GM10266 (cell line): ENCODE data around the gene USP25.

Experiments
- DNase-seq: peaks from one replicate; pipeline ENCODE4 v3.0.0; 2012; ENCODE audit errors: extremely low spot score
- TF ChIP-seq, protein P1 (sequence below): IDR thresholded peaks from 2 replicates; pipeline ENCODE4 v1.5.1; 2012; ENCODE audit warnings: mild to moderate bottlenecking, low read depth; ENCODE audit not compliant: control insufficient read depth, insufficient read depth; ENCODE audit errors: missing control alignments

USP25 gene

DNA sequence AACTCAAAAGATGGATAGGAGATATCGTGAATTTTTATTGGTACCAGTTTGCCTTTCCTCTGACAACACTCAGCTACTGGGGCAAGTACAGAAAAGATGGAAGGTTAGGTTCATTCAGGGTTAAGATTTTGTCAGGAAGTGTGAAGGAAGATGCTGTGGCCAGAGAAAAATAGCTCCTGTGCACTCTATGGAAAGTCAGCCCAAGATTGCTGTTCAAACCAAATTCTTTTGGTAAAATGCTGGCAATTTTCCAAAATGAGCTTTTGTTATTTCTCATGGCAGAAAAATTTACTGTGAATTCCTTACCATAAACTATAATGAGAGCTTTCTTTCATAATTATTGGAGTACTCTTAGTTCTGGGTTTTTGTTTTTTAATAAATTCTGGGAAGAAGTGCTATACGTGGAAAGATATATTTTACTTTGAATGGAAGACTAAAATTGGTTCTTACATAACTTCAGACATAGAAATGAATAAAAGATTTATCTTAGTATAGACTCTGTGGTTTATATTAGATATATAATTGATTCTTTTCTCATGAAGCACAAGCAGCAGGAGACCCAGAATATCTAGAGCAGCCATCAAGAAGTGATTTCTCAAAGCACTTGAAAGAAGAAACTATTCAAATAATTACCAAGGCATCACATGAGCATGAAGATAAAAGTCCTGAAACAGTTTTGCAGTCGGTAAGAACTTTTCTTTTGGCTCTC lies 112.2 kb downstream of the USP25 start:
- TF ChIP-seq, protein P1, sequence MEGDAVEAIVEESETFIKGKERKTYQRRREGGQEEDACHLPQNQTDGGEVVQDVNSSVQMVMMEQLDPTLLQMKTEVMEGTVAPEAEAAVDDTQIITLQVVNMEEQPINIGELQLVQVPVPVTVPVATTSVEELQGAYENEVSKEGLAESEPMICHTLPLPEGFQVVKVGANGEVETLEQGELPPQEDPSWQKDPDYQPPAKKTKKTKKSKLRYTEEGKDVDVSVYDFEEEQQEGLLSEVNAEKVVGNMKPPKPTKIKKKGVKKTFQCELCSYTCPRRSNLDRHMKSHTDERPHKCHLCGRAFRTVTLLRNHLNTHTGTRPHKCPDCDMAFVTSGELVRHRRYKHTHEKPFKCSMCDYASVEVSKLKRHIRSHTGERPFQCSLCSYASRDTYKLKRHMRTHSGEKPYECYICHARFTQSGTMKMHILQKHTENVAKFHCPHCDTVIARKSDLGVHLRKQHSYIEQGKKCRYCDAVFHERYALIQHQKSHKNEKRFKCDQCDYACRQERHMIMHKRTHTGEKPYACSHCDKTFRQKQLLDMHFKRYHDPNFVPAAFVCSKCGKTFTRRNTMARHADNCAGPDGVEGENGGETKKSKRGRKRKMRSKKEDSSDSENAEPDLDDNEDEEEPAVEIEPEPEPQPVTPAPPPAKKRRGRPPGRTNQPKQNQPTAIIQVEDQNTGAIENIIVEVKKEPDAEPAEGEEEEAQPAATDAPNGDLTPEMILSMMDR = no peak
- no peak for DNase-seq

DNA sequence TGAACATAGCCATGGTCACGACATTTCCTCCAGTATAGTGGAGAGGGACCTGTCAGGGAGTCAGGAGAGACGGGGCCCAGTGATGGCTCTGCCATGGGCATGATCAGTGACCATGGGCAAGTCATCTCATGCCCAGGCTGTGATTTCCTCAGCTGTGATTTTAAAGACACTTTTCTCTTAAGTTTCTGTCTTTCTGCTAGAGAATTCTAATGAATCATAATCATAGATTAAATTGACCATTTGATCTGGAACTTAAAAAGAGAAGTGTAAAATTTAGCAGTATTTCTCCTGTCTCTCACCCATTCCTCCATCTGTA lies 112.7 kb downstream of the USP25 start:
- no peak for DNase-seq
- TF ChIP-seq, protein P1 = no peak

DNA sequence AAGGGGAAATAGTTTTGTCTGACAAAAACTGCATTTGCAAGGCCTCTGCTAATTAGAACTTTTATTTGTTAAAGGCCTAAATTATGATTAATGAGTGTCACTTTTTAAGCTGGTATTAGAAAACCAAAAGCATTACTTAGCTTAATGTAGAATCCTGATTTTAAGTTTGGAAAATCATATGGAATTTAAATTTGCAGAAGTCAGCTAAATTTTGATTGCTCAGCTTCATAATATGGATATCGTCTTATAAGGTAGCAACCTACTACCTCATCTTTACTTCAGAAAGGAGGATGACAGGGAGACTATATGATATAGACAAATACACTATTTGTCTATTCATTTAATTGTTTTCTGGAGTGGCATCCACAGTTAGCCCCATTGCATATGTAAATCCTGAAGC lies 114.0 kb downstream of the USP25 start:
- DNase-seq = no peak
- TF ChIP-seq, protein P1 = no peak

DNA sequence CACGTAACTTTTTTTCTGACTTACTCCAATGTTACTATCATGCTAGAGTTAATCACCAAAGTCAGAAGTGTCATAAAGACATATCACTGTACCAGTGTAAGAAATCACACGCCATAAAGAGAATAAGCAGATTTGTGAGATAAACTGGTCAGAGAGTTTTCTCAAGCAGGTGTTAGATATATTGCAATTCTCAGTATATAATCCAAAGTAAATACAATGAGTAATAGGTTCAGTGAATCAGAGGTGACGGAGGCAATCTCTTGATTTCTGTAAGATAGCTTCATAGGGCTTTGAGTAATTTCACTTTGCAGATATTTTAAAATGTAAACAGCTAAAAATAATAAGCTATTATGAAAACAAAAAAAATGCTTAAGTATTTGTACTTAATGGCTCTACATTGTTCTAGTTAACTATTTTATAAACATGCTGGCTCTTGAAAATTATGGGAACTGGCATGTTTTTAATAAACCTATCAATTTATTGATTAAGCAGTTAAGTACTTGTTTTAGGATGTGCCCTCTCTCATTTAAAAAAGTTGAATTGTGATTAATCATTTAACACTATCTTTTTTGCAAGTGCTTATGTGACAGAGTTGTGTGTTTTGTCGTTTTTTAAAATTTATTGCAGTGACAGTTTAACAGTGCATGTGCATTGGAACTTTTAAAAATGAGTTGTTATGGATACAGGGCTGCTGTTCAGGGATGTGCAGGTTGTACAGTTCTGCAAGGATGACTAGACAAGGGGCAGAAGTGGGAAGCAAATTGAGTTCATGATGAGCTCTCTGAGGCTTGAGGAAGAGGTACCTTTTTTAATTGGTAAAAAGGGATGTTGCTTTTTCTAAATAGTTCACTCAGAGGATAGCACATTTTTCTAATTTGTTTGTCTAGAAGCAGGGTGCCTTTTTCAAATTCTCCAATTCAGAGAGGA lies 119.1 kb downstream of the USP25 start:
- no peak for DNase-seq
- TF ChIP-seq, protein P1 = no peak

DNA sequence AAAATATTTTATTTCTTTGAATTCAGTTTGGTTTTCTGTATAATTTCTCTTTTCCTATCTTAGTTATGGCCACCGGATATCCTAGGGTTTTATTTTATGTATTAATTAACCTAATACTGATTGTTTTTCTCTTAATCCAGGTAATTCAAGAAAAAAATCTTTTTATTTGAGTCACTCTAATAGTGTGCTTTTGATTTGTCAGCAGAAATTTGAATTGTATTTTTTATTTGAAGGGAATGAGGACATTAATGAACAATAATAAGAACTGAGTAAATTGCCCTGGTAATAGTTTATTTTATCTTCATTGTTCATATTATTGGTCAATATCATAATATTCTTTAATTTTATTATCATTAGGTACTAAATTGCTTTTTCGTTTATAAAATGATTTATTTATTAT lies 120.1 kb downstream of the USP25 start:
- no peak for DNase-seq
- TF ChIP-seq, protein P1 = no peak

DNA sequence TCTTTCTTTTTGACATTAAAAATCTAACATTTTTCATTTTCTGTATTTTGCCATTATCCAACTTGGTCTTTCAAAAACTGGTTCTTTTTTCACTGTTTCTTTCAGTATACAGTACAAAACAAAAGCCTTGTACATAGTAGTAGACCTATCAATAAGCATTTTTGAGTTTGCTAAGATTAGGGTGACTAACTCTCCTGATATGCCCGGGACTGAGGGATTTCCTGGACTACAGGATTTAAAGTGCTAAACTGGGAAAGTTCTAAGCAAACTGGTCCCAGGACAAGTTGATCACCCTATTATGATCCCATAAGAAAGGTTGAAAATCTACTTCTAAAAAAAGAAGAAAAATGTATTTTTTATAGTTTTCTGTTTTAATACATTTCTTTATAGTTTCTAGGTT lies 120.9 kb downstream of the USP25 start:
- TF ChIP-seq, protein P1 = no peak
- DNase-seq = no peak

DNA sequence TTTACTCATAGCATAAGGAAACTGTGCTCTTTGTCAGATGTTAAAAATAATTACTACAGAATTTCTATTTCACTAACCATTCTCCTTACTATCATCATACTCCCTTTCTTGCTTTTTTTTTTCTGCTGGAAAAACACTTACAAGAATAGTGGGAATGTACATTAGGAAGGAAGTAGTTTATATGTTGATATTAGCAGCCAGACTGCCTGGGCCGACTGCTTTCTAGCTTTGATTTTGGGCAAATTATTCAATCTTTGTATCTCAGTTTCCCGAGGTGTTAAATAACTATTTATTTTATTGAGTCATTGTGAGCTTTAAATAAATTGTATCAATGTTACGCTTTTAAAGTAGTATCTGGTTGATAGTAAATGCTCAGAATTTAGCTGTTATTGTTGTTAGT lies 122.4 kb downstream of the USP25 start:
- TF ChIP-seq, protein P1 = no peak
- DNase-seq = no peak
